Coronary artery (tissue), 2 donors: ENCODE data around the gene GABRG3.

Experiments used
- DNase-seq: peaks from one replicate; pipeline ENCODE4 v3.0.0-alpha.2; 2017; ENCODE audit warnings: low spot score
- H3K27ac ChIP-seq, 2 donors: fragments of 200-600 bp; sonication (generic); one replicate each; pipeline ENCODE4 v1.5.1; 2016 to 2019
- H3K4me3 ChIP-seq: fragments of 200-600 bp; sonication (generic); 2 replicates; pipeline ENCODE4 v1.5.1; 2016; ENCODE audit warnings: mild to moderate bottlenecking, moderate library complexity
- CTCF ChIP-seq: fragments of 200-600 bp; sonication (generic); IDR thresholded peaks from one replicate; pipeline ENCODE4 v1.5.1; 2019; ENCODE audit warnings: antibody characterized with exemption

The GABRG3 gene

GRCh38 chr15:27490867-27491595 lies 520.0 kb downstream of the GABRG3 start:
- no peak for DNase-seq
- no peak for TF ChIP-seq CTCF
- Histone ChIP-seq H3K4me3 (no peak overlapping the region), H3K27ac (no peak overlapping the region)

GRCh38 chr15:27491666-27492621 lies 521.0 kb downstream of the GABRG3 start:
- H3K4me3 ChIP-seq, result no peak overlapping the region
- H3K27ac ChIP-seq, result no peak overlapping the region
- DNase-seq, result no peak
- no peak for TF ChIP-seq CTCF

GRCh38 chr15:27495963-27496459 lies 525.0 kb downstream of the GABRG3 start:
- TF ChIP-seq CTCF, result no peak
- no peak for DNase-seq
- H3K4me3 ChIP-seq, result no peak overlapping the region
- no peak overlapping the region for H3K27ac ChIP-seq

- no peak overlapping the region for H3K27ac ChIP-seq
- DNase-seq, result no peak
- TF ChIP-seq CTCF, result no peak
- no peak overlapping the region for H3K4me3 ChIP-seq
Observed at GRCh38 chr15:27498700-27499099, 527.7 kb downstream of the GABRG3 start.

- Histone ChIP-seq H3K27ac (no peak overlapping the region), H3K4me3 (no peak overlapping the region)
- no peak for DNase-seq
- no peak for TF ChIP-seq CTCF
Observed at GRCh38 chr15:27499191-27499590, 528.2 kb downstream of the GABRG3 start.

GRCh38 chr15:27499719-27500118 lies 528.7 kb downstream of the GABRG3 start:
- Histone ChIP-seq H3K27ac (no peak overlapping the region), H3K4me3 (no peak overlapping the region)
- no peak for DNase-seq
- TF ChIP-seq CTCF, result no peak
